H1 (cell line): ENCODE data around the gene DOK7. TPM values are rescaled to one million over a fixed set of nuclear protein-coding genes. Genes with fewer than 3 reads are reported as not detected.

Experiments
- CTCF ChIA-PET: fragments of 300-600 bp; sonication (Branson Sonifier 250); formaldehyde crosslinking; loops from one replicate; lab custom pipeline; 2021; ENCODE audit not compliant: partially characterized antibody; lab: Charles Lee
- POLR2A ChIA-PET: fragments of 300-600 bp; sonication (Branson Sonifier 250); formaldehyde crosslinking; loops from one replicate; lab custom pipeline; 2021; ENCODE audit warnings: inconsistent platforms; ENCODE audit not compliant: partially characterized antibody; lab: Charles Lee
- DNase-seq, 2 experiments: peaks; one replicate each; pipeline versions ENCODE4 v3.0.0 to v3.0.0-alpha.2; 2010 to 2022; ENCODE audit warnings: low spot score in 2 of 2, low read depth in 1 of 2, mixed read lengths in 1 of 2
- FAIRE-seq: peaks from 2 replicates; lab custom pipeline; 2011; peaks lifted over from hg19 to GRCh38; lab: Jason Lieb, UNC
- H2AFZ ChIP-seq: 2 replicates; pipeline ENCODE4 v1.8.1; 2012; ENCODE audit warnings: low read length, inconsistent platforms
- H2AK5ac ChIP-seq: 2 replicates; pipeline ENCODE4 v1.6.1; 2013; ENCODE audit warnings: low read depth, low read length
- H2BK120ac ChIP-seq: replicated peaks from 2 replicates; pipeline ENCODE3; 2013; ENCODE audit warnings: low read depth, low read length, inconsistent platforms
- H2BK12ac ChIP-seq: 2 replicates; pipeline ENCODE4 v1.6.1; 2013; ENCODE audit warnings: low read depth, low read length
- H2BK15ac ChIP-seq: 2 replicates; pipeline ENCODE4 v1.6.1; 2013; ENCODE audit warnings: low read length
- H2BK20ac ChIP-seq: 2 replicates; pipeline ENCODE4 v1.6.1; 2013; ENCODE audit warnings: low read length
- H2BK5ac ChIP-seq: 2 replicates; pipeline ENCODE4 v1.6.1; 2013; ENCODE audit warnings: low read depth, low read length
- H3K14ac ChIP-seq: 2 replicates; pipeline ENCODE4 v1.6.1; 2013; ENCODE audit warnings: inconsistent platforms; ENCODE audit not compliant: insufficient read length
- H3K18ac ChIP-seq: 2 replicates; pipeline ENCODE4 v1.6.1; 2013; ENCODE audit warnings: low read length; ENCODE audit errors: extremely low read depth
- H3K23ac ChIP-seq: 2 replicates; pipeline ENCODE4 v1.6.1; 2013; ENCODE audit warnings: inconsistent platforms; ENCODE audit not compliant: insufficient read length
- H3K23me2 ChIP-seq: 2 replicates; pipeline ENCODE4 v1.6.1; 2013; ENCODE audit warnings: low read depth, low read length
- H3K27ac ChIP-seq: 2 replicates; pipeline ENCODE4 v1.6.1; 2011; ENCODE audit warnings: low read depth, low read length, inconsistent platforms
- H3K27me3 ChIP-seq, 4 experiments: replicated peaks in 1 of 4; 1 replicate in 1 of 4; 2 replicates in 3 of 4; pipeline versions ENCODE4 v1.6.1 to v1.8.1; 2011 to 2013; ENCODE audit warnings: low read length in 3 of 4, mild to moderate bottlenecking in 3 of 4, inconsistent platforms in 2 of 4, mixed read lengths in 2 of 4, moderate library complexity in 1 of 4; ENCODE audit not compliant: control insufficient read depth in 3 of 4, insufficient read depth in 3 of 4; ENCODE audit errors: extremely low read depth in 1 of 4
- H3K36me3 ChIP-seq, 4 experiments: 2 replicates each; pipeline versions ENCODE4 v1.6.1 to v1.8.1; 2011 to 2013; ENCODE audit warnings: mild to moderate bottlenecking in 4 of 4, low read length in 3 of 4, moderate library complexity in 2 of 4, control low read depth in 1 of 4, inconsistent platforms in 1 of 4; ENCODE audit not compliant: insufficient read depth in 4 of 4, control insufficient read depth in 2 of 4
- H3K4ac ChIP-seq: replicated peaks from 2 replicates; pipeline ENCODE3; 2013; ENCODE audit warnings: low read length, low read depth, mixed read lengths, inconsistent platforms; ENCODE audit not compliant: insufficient read length
- H3K4me1 ChIP-seq, 4 experiments: replicated peaks in 1 of 4; 1 replicate in 1 of 4; 2 replicates in 3 of 4; pipeline versions ENCODE4 v1.6.1 to v1.8.1; 2011 to 2013; ENCODE audit warnings: low read length in 3 of 4, inconsistent platforms in 2 of 4, mixed read lengths in 1 of 4; ENCODE audit not compliant: insufficient read depth in 4 of 4, control insufficient read depth in 3 of 4
- H3K4me2 ChIP-seq, 2 experiments: 2 replicates each; pipeline versions ENCODE4 v1.6.1 to v1.8.1; 2011 to 2013; ENCODE audit warnings: low read depth in 2 of 2, low read length in 2 of 2, control low read depth in 1 of 2, inconsistent platforms in 1 of 2, mild to moderate bottlenecking in 1 of 2; ENCODE audit not compliant: insufficient read depth in 1 of 2
- H3K4me3 ChIP-seq, 4 experiments: fragments of 200-600, 300-600 bp in 1 of 4; sonication (generic), shearing (Covaris generic), sonication (Bioruptor Twin) in 1 of 4; 2 replicates each; pipeline versions ENCODE4 v1.5.1 to v1.8.1; 2011 to 2016; ENCODE audit warnings: low read length in 4 of 4, low read depth in 3 of 4, control low read depth in 2 of 4, inconsistent platforms in 2 of 4, mild to moderate bottlenecking in 2 of 4, mixed read lengths in 1 of 4, moderate library complexity in 1 of 4; ENCODE audit not compliant: insufficient read depth in 2 of 4; ENCODE audit errors: extremely low read depth in 1 of 4
- H3K56ac ChIP-seq: replicated peaks from 2 replicates; pipeline ENCODE3; 2013; ENCODE audit warnings: low read depth, mild to moderate bottlenecking, mixed read lengths, low read length, inconsistent platforms; ENCODE audit not compliant: insufficient read length
- H3K79me1 ChIP-seq: 2 replicates; pipeline ENCODE4 v1.6.1; 2013; ENCODE audit warnings: low read depth, low read length, control low read depth
- H3K79me2 ChIP-seq, 2 experiments: 2 replicates each; pipeline versions ENCODE4 v1.6.1 to v1.8.1; 2012 to 2013; ENCODE audit warnings: low read length in 2 of 2, mild to moderate bottlenecking in 2 of 2, inconsistent platforms in 1 of 2; ENCODE audit not compliant: insufficient read depth in 2 of 2, control insufficient read depth in 1 of 2
- H3K9ac ChIP-seq, 4 experiments: replicated peaks in 1 of 4; 1 replicate in 1 of 4; 2 replicates in 3 of 4; pipeline versions ENCODE4 v1.6.1 to v1.8.1; 2011 to 2013; ENCODE audit warnings: low read depth in 3 of 4, low read length in 3 of 4, control low read depth in 2 of 4, mild to moderate bottlenecking in 2 of 4, moderate library complexity in 2 of 4, inconsistent platforms in 1 of 4; ENCODE audit errors: extremely low read depth in 1 of 4
- H3K9me3 ChIP-seq, 2 experiments: 2 replicates each; pipeline versions ENCODE4 v1.6.1 to v1.8.1; 2012 to 2013; ENCODE audit warnings: mild to moderate bottlenecking in 2 of 2, moderate library complexity in 2 of 2, control low read depth in 1 of 2, inconsistent platforms in 1 of 2, low read depth in 1 of 2, low read length in 1 of 2, mixed read lengths in 1 of 2; ENCODE audit not compliant: insufficient read depth in 2 of 2
- H4K20me1 ChIP-seq, 2 experiments: replicated peaks in 1 of 2; 2 replicates each; pipeline versions ENCODE3 to v1.8.1; 2011 to 2013; ENCODE audit warnings: inconsistent platforms in 2 of 2, low read length in 2 of 2, mild to moderate bottlenecking in 1 of 2; ENCODE audit not compliant: insufficient read depth in 2 of 2, control insufficient read depth in 1 of 2
- H4K5ac ChIP-seq: 2 replicates; pipeline ENCODE4 v1.6.1; 2013; ENCODE audit warnings: low read length, low read depth, mixed read lengths, inconsistent platforms; ENCODE audit not compliant: insufficient read length
- H4K8ac ChIP-seq: 2 replicates; pipeline ENCODE4 v1.8.0; 2013; ENCODE audit warnings: mild to moderate bottlenecking, moderate library complexity, low read length, inconsistent platforms; ENCODE audit not compliant: insufficient read depth; ENCODE audit errors: extremely low read depth
- H4K91ac ChIP-seq: replicated peaks from 2 replicates; pipeline ENCODE3; 2013; ENCODE audit warnings: low read length, mixed read lengths, inconsistent platforms; ENCODE audit not compliant: insufficient read length
- CBX5 ChIP-seq: fragments of 300-800, 300-1000 bp; sonication (generic); IDR thresholded peaks from 2 replicates; pipeline ENCODE4 v1.7.1; 2016; ENCODE audit warnings: antibody characterized with exemption, low read length, low read depth
- CTCF ChIP-seq, 3 experiments: IDR thresholded peaks; 1 replicate in 2 of 3; 2 replicates in 1 of 3; pipeline versions ENCODE4 v1.5.1 to v1.6.1; 2011; ENCODE audit warnings: low read length in 3 of 3, mild to moderate bottlenecking in 3 of 3, inconsistent platforms in 2 of 3, low read depth in 1 of 3, moderate library complexity in 1 of 3; ENCODE audit not compliant: insufficient read depth in 1 of 3; ENCODE audit errors: control extremely low read depth in 1 of 3
- MAX ChIP-seq: IDR thresholded peaks from 2 replicates; pipeline ENCODE4 v1.6.1; 2012; ENCODE audit warnings: inconsistent platforms
- NANOG ChIP-seq: IDR thresholded peaks from 2 replicates; pipeline ENCODE4 v1.6.1; 2011; ENCODE audit warnings: low read length, low read depth, mild to moderate bottlenecking, inconsistent platforms; ENCODE audit not compliant: insufficient read depth, poor library complexity, severe bottlenecking
- POU5F1 ChIP-seq: IDR thresholded peaks from 2 replicates; pipeline ENCODE4 v1.6.1; 2011; ENCODE audit warnings: low read depth, mild to moderate bottlenecking, low read length, moderate library complexity
- SAP30 ChIP-seq: fragments of 300-600 bp; sonication (generic); IDR thresholded peaks from 2 replicates; pipeline ENCODE4 v1.7.1; 2012; ENCODE audit warnings: low read length, moderate library complexity, mild to moderate bottlenecking, inconsistent platforms; ENCODE audit not compliant: insufficient read depth, insufficient replicate concordance
- SIX5 ChIP-seq: IDR thresholded peaks from 2 replicates; pipeline ENCODE4 v1.6.1; 2011; ENCODE audit warnings: mild to moderate bottlenecking, low read depth, low read length
- WGBS, 2 experiments: shearing (Covaris generic) in 1 of 2; methylation state at CpG; one replicate each; pipeline versions ENCODE4 v1.1.6 to v1.1.7; 2013 to 2015; ENCODE audit warnings: low lambda C conversion rate in 2 of 2, mixed read lengths in 2 of 2, inconsistent platforms in 1 of 2, low coverage in 1 of 2, missing lambda C conversion rate in 1 of 2; ENCODE audit not compliant: insufficient replicate concordance in 2 of 2, insufficient coverage in 1 of 2, insufficient read length in 1 of 2; ENCODE audit errors: extremely low coverage in 1 of 2, missing lambda C conversion rate in 1 of 2; 5-methylcytosine and 5-hydroxymethylcytosine counted together
- polyA plus RNA-seq, 7 experiments: library from polyadenylated mRNA; depleted of rRNA in 3 of 7; stranded (reverse) in 5 of 7; unstranded in 2 of 7; fragments of >200 nt in 5 of 7; fragments of 200-250 nt in 2 of 7; gene quantifications; 1 replicate in 5 of 7; 2 replicates in 1 of 7; 4 replicates in 1 of 7; pipeline versions ENCODE4 v1.2.1 to v1.2.3, GENCODE V29; 2011 to 2013; ENCODE audit warnings: missing spikeins in 2 of 7, mixed read lengths in 2 of 7
- total RNA-seq: library from RNA; stranded (reverse); fragmentation: NEBNext Ultra II Directional; extraction: Animal tissue kit (Norgen Biotek cat#: 25700); gene quantifications from 2 replicates; pipeline ENCODE4 v1.2.1, GENCODE V29; 2021

The DOK7 gene
- total and polyA plus RNA-seq, 2 of the 8 experiments (the other 6 are each of a cell fraction or from before 2014, with no cell fraction given), result 0.32 TPM; not detected in 1

GRCh38 chr4:3508542-3508941 is 45.4 kb downstream of the DOK7 start:
- Histone ChIP-seq H3K27ac (no peak overlapping the region), H3K4me3 (no peak overlapping the region), H4K5ac (no peak overlapping the region), H3K4me1 (no peaks in the 10 kb centered on the region), H3K23ac (no peak overlapping the region), H3K4ac (no peak overlapping the region), H2AK5ac (no peak overlapping the region), H3K9me3 (no peaks in the 10 kb centered on the region), H3K14ac (no peak overlapping the region), H3K79me1 (peaks cover 10% of the 10 kb centered on the region), H3K56ac (no peak overlapping the region), H2BK120ac (no peak overlapping the region), H2AFZ (no peak overlapping the region), H2BK12ac (no peak overlapping the region), H3K9ac (no peak overlapping the region), H2BK5ac (no peak overlapping the region), H4K8ac (no peak overlapping the region), H3K79me2 (no peaks in the 10 kb centered on the region; a peak in 1 of 4 replicates), H3K23me2 (no peaks in the 10 kb centered on the region), H3K4me2 (no peak overlapping the region), H4K20me1 (peaks cover 15 to 38% of the 10 kb centered on the region in 2 experiments), H3K36me3 (peaks cover 9 to 42% (median 29%) of the 10 kb centered on the region in 4 experiments; a peak in 7 of 8 replicates), H2BK20ac (no peak overlapping the region), H2BK15ac (no peak overlapping the region), H3K27me3 (peaks cover 0 to 3% (median 0%) of the 10 kb centered on the region in 4 experiments; a peak in 1 of 7 replicates), H4K91ac (no peak overlapping the region), H3K18ac (no peak overlapping the region)
- whole genome bisulfite sequencing, 2 experiments, result 89% methylated on average over 10 of the region's 10 CpGs; no CpG with 5 or more reads in 1 of the 2 experiments
- POLR2A ChIA-PET, result no interaction called here
- CTCF ChIA-PET, result no interaction called here
- DNase-seq, result no peak
- TF ChIP-seq SAP30, result no peak
- TF ChIP-seq NANOG, result no peak
- TF ChIP-seq MAX, result no peak
- TF ChIP-seq POU5F1, result no peak
- TF ChIP-seq CBX5, result no peak
- TF ChIP-seq CTCF (IDR thresholded peaks at IDR 0.05; ENCODE audit: control extremely low read depth in 1 of 3, insufficient read depth in 1 of 3, low read depth in 1 of 3, low read length in 3 of 3), result no peak
- no peak for TF ChIP-seq SIX5
- no peak for FAIRE-seq
